BLaER1 treated with 17β-estradiol and CSF1 and Interleukin-3, amounts not matched to agents 10 nM and 100 nM (cell line): ENCODE measurements around the gene WASF2.
A peak's percentile ranks its signal among the peaks of the same experiment; 100 is the strongest.
"Not testable (repeated sequence)": the region's sequence is repeated elsewhere in the genome, so short reads cannot be mapped to it uniquely, and the experiment has no call there.

Experiments
- H3K27ac ChIP-seq, 11 experiments: shearing (Covaris generic); formaldehyde crosslinking; 2 replicates each; pipeline ENCODE4 v1.8.1; 2022
- H3K27me3 ChIP-seq, 11 experiments: shearing (Covaris generic); formaldehyde crosslinking; 2 replicates each; pipeline ENCODE4 v1.8.1; 2022
- H3K36me3 ChIP-seq, 11 experiments: shearing (Covaris generic); formaldehyde crosslinking; 2 replicates each; pipeline ENCODE4 v1.8.1; 2022
- H3K4me1 ChIP-seq, 10 experiments: shearing (Covaris generic); formaldehyde crosslinking; 2 replicates each; pipeline ENCODE4 v1.8.1; 2022
- H3K4me2 ChIP-seq, 11 experiments: shearing (Covaris generic); formaldehyde crosslinking; 2 replicates each; pipeline ENCODE4 v1.8.1; 2022
- H3K4me3 ChIP-seq, 10 experiments: shearing (Covaris generic); formaldehyde crosslinking; 2 replicates each; pipeline ENCODE4 v1.8.1; 2022
- H3K9ac ChIP-seq, 11 experiments: shearing (Covaris generic); formaldehyde crosslinking; 2 replicates each; pipeline ENCODE4 v1.8.1; 2022
- H3K9me3 ChIP-seq, 11 experiments: shearing (Covaris generic); formaldehyde crosslinking; replicated peaks in 1 of 11; 2 replicates each; pipeline ENCODE4 v1.8.1; 2022
- H4K20me1 ChIP-seq, 11 experiments: shearing (Covaris generic); formaldehyde crosslinking; 2 replicates each; pipeline ENCODE4 v1.8.1; 2022
- Cebpa-rat ChIP-seq, 11 experiments: shearing (Covaris generic); IDR thresholded peaks; 2 replicates each; pipeline ENCODE4 v1.8.1; 2022

WASF2 gene

GRCh38 chr1:27444632-27445031 is 45.3 kb downstream of the WASF2 start:
- Histone ChIP-seq H3K4me3 (no peak overlapping the region), H3K27ac (peak overlapping the region in 2 of 11 experiments; percentile 12 to 14; a peak in 3 of 22 replicates), H3K9me3 (peaks cover 0 to 6% (median 0%) of the 10 kb centered on the region in 11 experiments; a peak in 2 of 22 replicates), H3K9ac (no peak overlapping the region), H4K20me1 (peaks cover 49 to 98% (median 88%) of the 10 kb centered on the region in 11 experiments; a peak in 21 of 22 replicates), H3K4me2 (no peak overlapping the region), H3K27me3 (no peaks in the 10 kb centered on the region), H3K4me1 (peaks cover 18 to 76% (median 25%) of the 10 kb centered on the region in 10 experiments), H3K36me3 (peaks cover 49 to 87% (median 63%) of the 10 kb centered on the region in 11 experiments)
- no peak for TF ChIP-seq Cebpa-rat (IDR thresholded peaks at IDR 0.05)

- Histone ChIP-seq H3K27ac (peak overlapping the region in 7 of 11 experiments; percentile 11 to 98 (median 95); a peak in 14 of 22 replicates), H3K4me1 (peaks cover 64 to 88% (median 69%) of the 10 kb centered on the region in 10 experiments), H3K9ac (peak overlapping the region in 4 of 11 experiments; percentile 39 to 83 (median 52); a peak in 7 of 22 replicates), H4K20me1 (peaks cover 17 to 94% (median 44%) of the 10 kb centered on the region in 11 experiments; a peak in 19 of 22 replicates), H3K36me3 (peaks cover 18 to 66% (median 39%) of the 10 kb centered on the region in 11 experiments), H3K4me2 (peak overlapping the region; percentile 41 to 99 (median 87)), H3K27me3 (no peaks in the 10 kb centered on the region), H3K9me3 (peaks cover 0 to 11% (median 0%) of the 10 kb centered on the region in 11 experiments; a peak in 3 of 22 replicates), H3K4me3 (0 out of 20 replicates have a peak overlapping the region, but pooled peaks of 1 of the 10 experiments have one; percentile 3)
- no peak for TF ChIP-seq Cebpa-rat (IDR thresholded peaks at IDR 0.05)
These were observed 50.8 kb downstream of the WASF2 start for GRCh38 chr1:27439150-27439549.

GRCh38 chr1:27438621-27439061 is 51.3 kb downstream of the WASF2 start:
- Histone ChIP-seq H3K27ac (peak overlapping the region in 9 of 11 experiments; percentile 5 to 98 (median 94); a peak in 15 of 22 replicates), H3K4me3 (peak overlapping the region in 2 of 10 experiments; percentile 3 to 20; a peak in 1 of 20 replicates), H3K4me2 (peak overlapping the region; percentile 41 to 99 (median 87)), H3K9ac (peak overlapping the region in 4 of 11 experiments; percentile 39 to 83 (median 52); a peak in 7 of 22 replicates), H3K27me3 (no peaks in the 10 kb centered on the region), H3K4me1 (peaks cover 69 to 90% (median 74%) of the 10 kb centered on the region in 10 experiments), H3K9me3 (peaks cover 0 to 11% (median 0%) of the 10 kb centered on the region in 11 experiments; a peak in 3 of 22 replicates), H4K20me1 (peaks cover 13 to 94% (median 39%) of the 10 kb centered on the region in 11 experiments; a peak in 19 of 22 replicates), H3K36me3 (peaks cover 15 to 66% (median 36%) of the 10 kb centered on the region in 11 experiments)
- TF ChIP-seq Cebpa-rat (IDR thresholded peaks at IDR 0.05), result no peak

GRCh38 chr1:27436204-27437159 is 53.5 kb downstream of the WASF2 start:
- Histone ChIP-seq H3K4me2 (peak overlapping the region; percentile 59 to 99 (median 90)), H3K9me3 (peaks cover 0 to 11% (median 0%) of the 10 kb centered on the region in 11 experiments; a peak in 3 of 22 replicates), H3K4me1 (peaks cover 75 to 97% (median 82%) of the 10 kb centered on the region in 10 experiments), H3K27me3 (no peaks in the 10 kb centered on the region), H3K4me3 (peak overlapping the region in 8 of 10 experiments; percentile 1 to 53 (median 34); a peak in 11 of 20 replicates), H3K36me3 (peaks cover 15 to 50% (median 20%) of the 10 kb centered on the region in 11 experiments), H3K27ac (peak overlapping the region; percentile 56 to 98 (median 91)), H4K20me1 (peaks cover 0 to 93% (median 23%) of the 10 kb centered on the region in 11 experiments; a peak in 15 of 22 replicates), H3K9ac (peak overlapping the region; percentile 22 to 88 (median 75); a peak in 19 of 22 replicates)
- peak in 2 of 11 experiments; percentile 10 to 40; a peak in 4 of 22 replicates for TF ChIP-seq Cebpa-rat (IDR thresholded peaks at IDR 0.05)

- peak overlapping the region; percentile 81 to 99 (median 91) for H3K4me2 ChIP-seq
- H3K9me3 ChIP-seq, result peaks cover 0 to 11% (median 0%) of the 10 kb centered on the region in 11 experiments; a peak in 2 of 22 replicates
- H4K20me1 ChIP-seq, result peaks cover 0 to 95% (median 23%) of the 10 kb centered on the region in 11 experiments; a peak in 14 of 22 replicates
- peaks cover 10 to 42% (median 13%) of the 10 kb centered on the region in 11 experiments; a peak in 21 of 22 replicates for H3K36me3 ChIP-seq
- H3K4me1 ChIP-seq, result peaks cover 83 to 96% (median 90%) of the 10 kb centered on the region in 10 experiments
- TF ChIP-seq Cebpa-rat (IDR thresholded peaks at IDR 0.05), result peak in 9 of 11 experiments; percentile 60 to 93 (median 82); a peak in 15 of 22 replicates
- peak overlapping the region; percentile 56 to 98 (median 91) for H3K27ac ChIP-seq
- no peaks in the 10 kb centered on the region for H3K27me3 ChIP-seq
- H3K9ac ChIP-seq, result peak overlapping the region; percentile 22 to 88 (median 75); a peak in 18 of 22 replicates
- peak overlapping the region in 6 of 10 experiments; percentile 9 to 53 (median 40); a peak in 9 of 20 replicates for H3K4me3 ChIP-seq
These were observed 54.3 kb downstream of the WASF2 start for GRCh38 chr1:27435566-27436203.

- H3K9me3 ChIP-seq, result peaks cover 0 to 3% (median 0%) of the 10 kb centered on the region in 11 experiments; a peak in 1 of 22 replicates
- peaks cover 0 to 24% (median 0%) of the 10 kb centered on the region in 11 experiments; a peak in 6 of 22 replicates for H3K36me3 ChIP-seq
- H4K20me1 ChIP-seq, result peaks cover 0 to 94% (median 8%) of the 10 kb centered on the region in 11 experiments; a peak in 14 of 22 replicates
- no peak for TF ChIP-seq Cebpa-rat (IDR thresholded peaks at IDR 0.05)
- peak overlapping the region; percentile 81 to 99 (median 90) for H3K4me2 ChIP-seq
- no peaks in the 10 kb centered on the region for H3K27me3 ChIP-seq
- H3K27ac ChIP-seq, result peak overlapping the region; percentile 51 to 98 (median 91); a peak in 20 of 22 replicates
- H3K9ac ChIP-seq, result peak overlapping the region in 4 of 11 experiments; percentile 23 to 84 (median 81); a peak in 7 of 22 replicates
- peaks cover 93 to 100% (median 98%) of the 10 kb centered on the region in 10 experiments for H3K4me1 ChIP-seq
- no peak overlapping the region for H3K4me3 ChIP-seq
These were observed 56.3 kb downstream of the WASF2 start for GRCh38 chr1:27433706-27434105.

- Histone ChIP-seq H3K4me1 (peaks cover 93 to 100% (median 98%) of the 10 kb centered on the region in 10 experiments), H3K9ac (peak overlapping the region in 6 of 11 experiments; percentile 19 to 41 (median 34); a peak in 7 of 22 replicates), H4K20me1 (peaks cover 0 to 91% (median 5%) of the 10 kb centered on the region in 11 experiments; a peak in 12 of 22 replicates), H3K36me3 (peaks cover 0 to 22% (median 4%) of the 10 kb centered on the region in 11 experiments; a peak in 9 of 22 replicates), H3K4me2 (peak overlapping the region; percentile 81 to 99 (median 90)), H3K27ac (peak overlapping the region; percentile 22 to 98 (median 91); a peak in 19 of 22 replicates)
- H3K4me3 ChIP-seq, H3K27me3 ChIP-seq, H3K9me3 ChIP-seq: not testable (repeated sequence)
These were observed 57.2 kb downstream of the WASF2 start for GRCh38 chr1:27432725-27433124.
